Psoas muscle (tissue), 8 donors: ENCODE measurements around the gene LRRC28. TPM values are rescaled to one million over a fixed set of nuclear protein-coding genes. Genes with fewer than 3 reads are reported as not detected.

Experiments used
- ATAC-seq, 4 donors: fragments of 200-7000 bp; cut with Tn5 transposase; one replicate each; pipeline ENCODE4 v1.9.1; 2020; ENCODE audit warnings: moderate library complexity in 3 of 4, mild to moderate bottlenecking in 2 of 4
- DNase-seq, 2 donors: peaks; one replicate each; pipeline ENCODE4 v3.0.0-alpha.2; 2020
- H3K27ac ChIP-seq: fragments of 200-600 bp; one replicate; pipeline ENCODE4 v1.8.0; 2022
- H3K27me3 ChIP-seq, 3 donors: fragments of 200-600 bp in 1 of 3; one replicate each; pipeline versions ENCODE4 v1.6.1 to v1.8.0; 2013 to 2022; ENCODE audit warnings: low read length in 2 of 3, mild to moderate bottlenecking in 2 of 3, moderate library complexity in 1 of 3; ENCODE audit not compliant: insufficient read depth in 3 of 3
- H3K36me3 ChIP-seq, 2 donors: fragments of 200-600 bp in 1 of 2; one replicate each; pipeline versions ENCODE4 v1.6.1 to v1.8.0; 2013 to 2022; ENCODE audit warnings: low read depth in 1 of 2, mild to moderate bottlenecking in 1 of 2, moderate library complexity in 1 of 2; ENCODE audit not compliant: insufficient read depth in 1 of 2
- H3K4me1 ChIP-seq: fragments of 200-600 bp; one replicate; pipeline ENCODE4 v1.8.0; 2022
- H3K4me3 ChIP-seq: fragments of 200-600 bp; one replicate; pipeline ENCODE4 v1.8.0; 2022; ENCODE audit warnings: mild to moderate bottlenecking
- H3K9me3 ChIP-seq: fragments of 200-600 bp; one replicate; pipeline ENCODE4 v1.8.0; 2022
- CTCF ChIP-seq: fragments of 200-600 bp; IDR thresholded peaks from one replicate; pipeline ENCODE4 v1.8.0; 2022; ENCODE audit warnings: antibody characterized with exemption
- WGBS, 3 donors: extraction: QIAGEN DNeasy Blood & Tissue Kit; methylation state at CpG; one replicate each; pipeline versions ENCODE4 v1.1.6 to v1.1.7; 2013; 5-methylcytosine and 5-hydroxymethylcytosine counted together
- intact Hi-C, 2 donors: fragments of 100-400 bp; cut with DNase I; formaldehyde crosslinking; loops; one replicate each; pipeline versions ENCODE4 v1.11.0 to v1.14.2; 2022
- polyA plus RNA-seq, 3 donors: library from polyadenylated mRNA; stranded (reverse); fragments of 200-250 nt; gene quantifications; one replicate each; pipeline ENCODE4 v1.2.3, GENCODE V29; 2013
- total RNA-seq, 4 donors: library from RNA; stranded (reverse); fragmentation: NEBNext Ultra II Directional in 2 of 4; extraction: Animal tissue kit (Norgen Biotek cat#: 25700) in 2 of 4; gene quantifications; one replicate each; pipeline versions ENCODE4 v1.2.1 to v1.2.4, GENCODE V29; 2021 to 2023
- donor health status: healthy with polysubstance abuse.
- donor health status: DM: no; HTN: no; CAD: no; lungs with moderate emphysema.
- donor health status: Bipolar disorder and iron deficiency.
- donor health status: healthy.
- donor health status: DM: yes; HTN: yes; CAD: no.
- donor health status: DM: no; HTN: no; CAD: no.
- donor health status: DM: no; HTN: no; CAD: no.
- donor health status: DM: yes; HTN: yes; CAD: no.

LRRC28 gene
- total and polyA plus RNA-seq, 7 donors, result 8.4 to 31.2 (median 21.0) TPM

- no peaks in the 10 kb centered on the region for H3K27me3 ChIP-seq
- WGBS, 3 donors, result 61 to 72% (median 68%) methylated on average over 9 of the region's 9 CpGs
- H3K4me1 ChIP-seq, result no peaks in the 10 kb centered on the region
- intact Hi-C loops, result no loop called here
- no peak overlapping the region for H3K27ac ChIP-seq
- peak; percentile 36 for TF ChIP-seq CTCF
- H3K4me3 ChIP-seq, result no peak overlapping the region
- no peaks in the 10 kb centered on the region for H3K36me3 ChIP-seq
- peak in 3 of 4 donors; percentile 36 to 56 (median 54) for ATAC-seq
- no peaks in the 10 kb centered on the region for H3K9me3 ChIP-seq
- peak; percentile 25 to 51 for DNase-seq
These were observed 92.7 kb downstream of the LRRC28 start for GRCh38 chr15:99343881-99344551.

DNA sequence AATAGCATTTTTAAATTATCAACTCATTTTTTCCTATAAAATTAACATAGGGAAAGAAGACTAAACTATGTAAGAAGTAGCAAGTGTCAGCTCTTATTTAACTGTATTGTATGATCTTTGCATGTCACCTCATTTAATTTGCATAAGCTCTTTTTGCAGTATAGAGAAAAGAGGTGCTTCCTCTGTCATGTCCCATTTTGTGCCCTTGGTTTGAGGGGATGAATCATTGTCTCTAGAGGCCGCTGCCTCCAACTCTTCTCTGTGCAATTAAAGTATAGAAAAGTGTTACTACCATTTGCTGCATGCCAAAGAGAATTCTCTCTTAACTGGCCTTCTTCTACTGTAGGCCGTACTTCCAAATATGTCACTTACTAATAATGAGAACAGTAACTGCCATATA, 93.4 kb downstream of the LRRC28 start:
- no peak for ATAC-seq
- Histone ChIP-seq H3K4me3 (no peak overlapping the region), H3K9me3 (no peaks in the 10 kb centered on the region), H3K27me3 (no peaks in the 10 kb centered on the region), H3K4me1 (no peaks in the 10 kb centered on the region), H3K27ac (no peak overlapping the region), H3K36me3 (no peaks in the 10 kb centered on the region)
- no peak for TF ChIP-seq CTCF
- intact Hi-C loops, result no loop called here
- no peak for DNase-seq
- WGBS, 3 donors, result 95 to 98% (median 97%) methylated on average over 2 of the region's 2 CpGs

- intact Hi-C loops, result no loop called here
- Histone ChIP-seq H3K4me3 (no peak overlapping the region), H3K27me3 (no peaks in the 10 kb centered on the region), H3K27ac (no peak overlapping the region), H3K4me1 (no peaks in the 10 kb centered on the region), H3K36me3 (no peaks in the 10 kb centered on the region), H3K9me3 (no peaks in the 10 kb centered on the region)
- no peak for DNase-seq
- WGBS, 3 donors, result 90 to 93% (median 92%) methylated on average over 2 of the region's 2 CpGs
- no peak for TF ChIP-seq CTCF
- no peak for ATAC-seq
These were observed 94.0 kb downstream of the LRRC28 start for GRCh38 chr15:99345242-99345641.

- TF ChIP-seq CTCF, result no peak
- Histone ChIP-seq H3K4me1 (no peaks in the 10 kb centered on the region), H3K4me3 (no peak overlapping the region), H3K27me3 (no peaks in the 10 kb centered on the region), H3K9me3 (no peaks in the 10 kb centered on the region), H3K36me3 (no peaks in the 10 kb centered on the region), H3K27ac (no peak overlapping the region)
- DNase-seq (no peak), ATAC-seq (no peak)
- 90 to 96% (median 94%) methylated on average over 3 of the region's 3 CpGs for WGBS, 3 donors
- intact Hi-C loops, result no loop called here
These were observed 94.7 kb downstream of the LRRC28 start for GRCh38 chr15:99345832-99346462.

GRCh38 chr15:99347574-99347973, 96.3 kb downstream of the LRRC28 start:
- no peaks in the 10 kb centered on the region for H3K36me3 ChIP-seq
- DNase-seq (no peak), ATAC-seq (no peak)
- H3K4me3 ChIP-seq, result no peak overlapping the region
- H3K27ac ChIP-seq, result no peak overlapping the region
- 99 to 100% (median 100%) methylated on average over 1 of the region's 1 CpG for WGBS, 3 donors
- H3K4me1 ChIP-seq, result no peaks in the 10 kb centered on the region
- no peaks in the 10 kb centered on the region for H3K27me3 ChIP-seq
- H3K9me3 ChIP-seq, result no peaks in the 10 kb centered on the region
- intact Hi-C loops, result no loop called here
- TF ChIP-seq CTCF, result no peak
